Endodermal cell (in vitro differentiated cells): ENCODE measurements around the gene IFT88. TPM values are rescaled to one million over a fixed set of nuclear protein-coding genes. Genes with fewer than 3 reads are reported as not detected.

ENCODE experiments used
- DNase-seq: peaks from one replicate; pipeline ENCODE4 v3.0.0-alpha.2; 2017
- H3K27ac ChIP-seq: 2 replicates; pipeline ENCODE4 v1.5.1; 2013; ENCODE audit warnings: mild to moderate bottlenecking, low read depth, low read length, moderate library complexity
- H3K27me3 ChIP-seq: 2 replicates; pipeline ENCODE4 v1.6.1; 2013; ENCODE audit warnings: mild to moderate bottlenecking, low read length, moderate library complexity; ENCODE audit not compliant: insufficient read depth, control insufficient read depth, poor library complexity, severe bottlenecking
- H3K36me3 ChIP-seq: 2 replicates; pipeline ENCODE4 v1.7.0; 2013; ENCODE audit warnings: mild to moderate bottlenecking, low read length, moderate library complexity; ENCODE audit not compliant: control insufficient read depth, insufficient read depth
- H3K4me1 ChIP-seq: one replicate; pipeline ENCODE4 v1.7.0; 2013; ENCODE audit warnings: low read length; ENCODE audit not compliant: control insufficient read depth, insufficient read depth
- H3K4me3 ChIP-seq: 2 replicates; pipeline ENCODE4 v1.5.1; 2013; ENCODE audit warnings: mild to moderate bottlenecking, low read length, moderate library complexity
- H3K9ac ChIP-seq: 2 replicates; pipeline ENCODE4 v1.6.1; 2013; ENCODE audit warnings: mild to moderate bottlenecking, low read length, moderate library complexity; ENCODE audit not compliant: poor library complexity, severe bottlenecking; ENCODE audit errors: extremely low read depth
- H3K9me3 ChIP-seq: 2 replicates; pipeline ENCODE4 v1.6.1; 2013; ENCODE audit warnings: mild to moderate bottlenecking, low read length, moderate library complexity; ENCODE audit not compliant: control insufficient read depth
- H3K27ac Mint-ChIP-seq: 2 replicates; pipeline ENCODE4 v1.8.0; 2020; ENCODE audit warnings: mixed read lengths
- H3K27me3 Mint-ChIP-seq: 2 replicates; pipeline ENCODE4 v1.8.0; 2021; ENCODE audit warnings: mild to moderate bottlenecking, mixed read lengths; ENCODE audit not compliant: insufficient read depth
- H3K36me3 Mint-ChIP-seq: 2 replicates; pipeline ENCODE4 v1.8.0; 2020; ENCODE audit warnings: low read depth, mixed read lengths
- H3K4me1 Mint-ChIP-seq: 2 replicates; pipeline ENCODE4 v1.8.0; 2020; ENCODE audit warnings: mixed read lengths
- H3K4me3 Mint-ChIP-seq: 2 replicates; pipeline ENCODE4 v1.8.0; 2020; ENCODE audit warnings: mild to moderate bottlenecking, moderate library complexity, mixed read lengths
- H3K9me3 Mint-ChIP-seq: 2 replicates; pipeline ENCODE4 v1.8.0; 2020; ENCODE audit warnings: mild to moderate bottlenecking, mixed read lengths
- CTCF ChIP-seq: fragments of 200-600 bp; sonication (generic); conservative IDR thresholded peaks from 2 replicates; pipeline ENCODE4 v1.5.0; 2021; ENCODE audit warnings: antibody characterized with exemption, mild to moderate bottlenecking
- WGBS, 2 experiments: methylation state at CpG; one replicate each; pipeline versions ENCODE4 v1.1.5 to v1.1.7; 2013; ENCODE audit warnings: missing lambda C conversion rate in 2 of 2, mixed read lengths in 1 of 2; ENCODE audit not compliant: insufficient coverage in 1 of 2, insufficient read length in 1 of 2; 5-methylcytosine and 5-hydroxymethylcytosine counted together
- total RNA-seq, 2 donors: library from RNA; stranded (reverse); fragmentation: NEBNext Ultra II Directional in 1 of 2; extraction: Animal tissue kit (Norgen Biotek cat#: 25700) in 1 of 2; gene quantifications; 2 replicates in 1 of 2; 3 replicates in 1 of 2; pipeline ENCODE4 v1.2.1, GENCODE V29; 2021

Gene IFT88
- total RNA-seq, 2 donors from 2014 or later, result 15.2 to 18.7 TPM

DNA sequence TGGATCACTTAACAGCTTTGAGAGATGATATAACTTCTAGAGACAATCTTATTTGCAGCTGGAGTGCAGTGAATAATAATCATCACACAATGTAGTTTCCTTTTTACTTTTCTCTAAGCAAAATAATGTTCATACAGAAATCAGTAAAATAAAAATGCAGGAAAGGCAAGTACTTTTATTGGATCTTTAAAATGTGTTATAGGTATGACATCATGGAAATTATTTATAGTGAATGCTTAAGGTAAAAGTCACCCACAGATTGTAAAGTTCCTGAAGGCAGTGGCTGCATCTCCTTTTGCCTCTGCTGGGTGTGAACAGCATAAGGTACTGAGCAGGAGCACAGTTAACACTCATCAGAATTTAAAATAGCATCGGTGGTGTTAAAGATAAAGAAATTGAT is 119.2 kb downstream of the IFT88 start:
- no peaks in the 10 kb centered on the region for H3K4me1 ChIP-seq

GRCh38 chr13:20686863-20687579 is 120.1 kb downstream of the IFT88 start:
- Mint-ChIP-seq H3K27me3 (no peaks in the 10 kb centered on the region), H3K27ac (no peak overlapping the region), H3K4me3 (no peak overlapping the region), H3K36me3 (no peaks in the 10 kb centered on the region), H3K4me1 (peaks cover 31% of the 10 kb centered on the region), H3K9me3 (no peaks in the 10 kb centered on the region)
- Histone ChIP-seq H3K4me3 (no peak overlapping the region), H3K4me1 (no peaks in the 10 kb centered on the region), H3K9ac (no peak overlapping the region), H3K27ac (no peak overlapping the region), H3K36me3 (no peaks in the 10 kb centered on the region), H3K9me3 (no peaks in the 10 kb centered on the region), H3K27me3 (no peaks in the 10 kb centered on the region)
- no peak for TF ChIP-seq CTCF
- DNase-seq, result no peak
- WGBS, 2 experiments, result 82 to 88% methylated on average over 3 to 4 of the region's 4 CpGs

More for the DNA sequence above, 119.2 kb downstream of the IFT88 start:
- H3K27ac ChIP-seq, result no peak overlapping the region
- H3K27me3 ChIP-seq, result no peaks in the 10 kb centered on the region
- H3K36me3 ChIP-seq, result no peaks in the 10 kb centered on the region
- H3K27ac Mint-ChIP-seq, result no peak overlapping the region
- no peak for DNase-seq
- no peak overlapping the region for H3K9ac ChIP-seq
- H3K4me3 ChIP-seq, result no peak overlapping the region
- no peaks in the 10 kb centered on the region for H3K36me3 Mint-ChIP-seq
- no CpG with 5 or more reads among the region's 1 CpG for WGBS, 2 experiments
- H3K4me1 Mint-ChIP-seq, result peaks cover 32% of the 10 kb centered on the region
- H3K9me3 Mint-ChIP-seq, result no peaks in the 10 kb centered on the region
- H3K27me3 Mint-ChIP-seq, result no peaks in the 10 kb centered on the region
- TF ChIP-seq CTCF, result no peak
- H3K4me3 Mint-ChIP-seq, result no peak overlapping the region
- no peaks in the 10 kb centered on the region for H3K9me3 ChIP-seq

DNA sequence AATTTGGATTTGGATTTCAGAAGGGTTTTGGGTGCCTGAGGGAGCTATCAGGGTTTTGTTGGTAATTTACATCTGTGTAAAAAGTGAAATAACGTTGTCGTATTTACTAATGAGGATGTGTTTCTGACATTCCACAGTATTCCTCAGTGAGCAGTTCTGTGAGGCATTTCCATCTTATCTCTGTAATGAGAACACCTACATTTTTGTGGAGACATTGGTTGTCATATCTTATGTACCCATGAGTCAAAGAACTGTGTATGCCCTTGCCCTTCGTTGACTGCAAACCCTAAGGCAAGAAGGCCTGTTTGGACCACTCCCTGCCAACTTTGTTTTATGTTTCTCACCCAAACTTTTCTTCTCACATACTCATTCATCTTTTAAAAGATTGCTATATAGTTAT is 122.3 kb downstream of the IFT88 start:
- H3K27me3 ChIP-seq, result no peaks in the 10 kb centered on the region
- H3K27ac Mint-ChIP-seq, result no peak overlapping the region
- no peak overlapping the region for H3K4me3 Mint-ChIP-seq
- no peak overlapping the region for H3K9ac ChIP-seq
- DNase-seq, result no peak
- H3K27me3 Mint-ChIP-seq, result no peaks in the 10 kb centered on the region
- H3K9me3 ChIP-seq, result no peaks in the 10 kb centered on the region
- H3K36me3 Mint-ChIP-seq, result no peaks in the 10 kb centered on the region
- TF ChIP-seq CTCF, result no peak
- WGBS, 2 experiments, result 95 to 100% methylated on average over 2 to 3 of the region's 3 CpGs
- no peaks in the 10 kb centered on the region for H3K4me1 ChIP-seq
- no peaks in the 10 kb centered on the region for H3K9me3 Mint-ChIP-seq
- no peak overlapping the region for H3K27ac ChIP-seq
- peaks cover 16% of the 10 kb centered on the region for H3K4me1 Mint-ChIP-seq
- no peak overlapping the region for H3K4me3 ChIP-seq
- H3K36me3 ChIP-seq, result no peaks in the 10 kb centered on the region
